Stimulated activated CD4-positive, alpha-beta T cell treated with anti-CD3 and anti-CD28 coated beads, TNF-alpha, amount 100 ng/mL, for 48 hours (primary cell): ENCODE data around the gene CDKAL1.
A peak's percentile ranks its signal among the peaks of the same experiment; 100 is the strongest.
"Not testable (repeated sequence)": the region's sequence is repeated elsewhere in the genome, so short reads cannot be mapped to it uniquely, and the experiment has no call there.

ENCODE experiments used
- DNase-seq, 3 donors: peaks; one replicate each; pipeline ENCODE4 v3.0.0-alpha.2; 2020; ENCODE audit warnings: low read depth in 3 of 3

The CDKAL1 gene

DNA sequence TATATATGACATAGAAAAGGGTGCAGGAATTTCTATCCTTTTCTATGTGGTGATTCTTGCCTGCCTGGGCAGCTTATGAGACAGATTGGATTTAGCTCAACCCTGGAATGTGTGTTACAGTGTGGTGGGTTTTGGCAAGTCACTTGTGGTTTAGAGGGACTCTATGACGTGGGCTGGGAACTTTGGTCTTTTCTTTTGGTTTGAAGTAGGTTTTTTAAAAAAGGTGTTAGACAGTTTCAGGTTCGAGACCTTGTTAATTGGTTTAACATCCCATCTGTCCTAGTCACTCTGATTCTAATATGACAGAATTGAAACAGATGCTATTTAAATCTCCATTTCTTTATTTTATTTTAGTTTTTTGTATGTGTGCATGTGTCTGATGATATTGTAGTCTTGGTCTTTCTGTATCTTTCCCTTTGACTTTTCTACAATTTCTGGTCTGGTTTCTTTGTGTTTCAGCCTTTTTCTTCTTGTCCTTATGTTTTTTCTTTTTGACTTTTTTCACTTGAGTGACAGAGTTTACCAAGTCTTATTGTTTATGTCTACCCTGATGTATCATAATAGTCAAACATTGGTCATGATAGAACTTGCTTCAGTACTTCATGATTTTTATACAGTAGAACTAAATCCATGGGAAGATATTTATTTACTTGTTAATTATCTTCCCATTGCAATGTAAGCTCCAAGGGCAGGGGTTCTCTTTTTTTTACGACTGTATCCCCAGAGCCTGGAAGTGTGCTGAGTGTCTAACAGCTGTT lies 174.3 kb downstream of the CDKAL1 start:
- peak in 1 of 3 donors; percentile 3 for DNase-seq

DNA sequence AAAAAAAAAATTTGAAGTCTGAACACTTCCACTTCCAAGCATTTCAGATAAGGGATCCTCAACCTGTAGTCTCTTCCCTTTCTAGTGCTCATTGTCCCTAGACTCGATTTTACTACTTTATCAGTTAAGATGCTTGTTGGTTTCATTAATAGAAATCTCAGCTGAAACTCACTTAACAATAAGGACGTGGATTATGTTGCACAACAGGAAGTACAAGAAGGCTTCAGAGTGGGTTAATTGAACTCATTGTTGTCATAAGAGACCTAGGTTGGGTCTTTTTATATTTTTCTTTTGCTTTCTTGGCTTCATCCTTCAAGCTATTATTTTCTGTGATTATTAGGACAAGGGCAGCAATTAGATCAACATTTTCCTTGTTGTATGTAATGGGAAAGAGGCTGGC lies 175.2 kb downstream of the CDKAL1 start:
- no peak for DNase-seq

DNA sequence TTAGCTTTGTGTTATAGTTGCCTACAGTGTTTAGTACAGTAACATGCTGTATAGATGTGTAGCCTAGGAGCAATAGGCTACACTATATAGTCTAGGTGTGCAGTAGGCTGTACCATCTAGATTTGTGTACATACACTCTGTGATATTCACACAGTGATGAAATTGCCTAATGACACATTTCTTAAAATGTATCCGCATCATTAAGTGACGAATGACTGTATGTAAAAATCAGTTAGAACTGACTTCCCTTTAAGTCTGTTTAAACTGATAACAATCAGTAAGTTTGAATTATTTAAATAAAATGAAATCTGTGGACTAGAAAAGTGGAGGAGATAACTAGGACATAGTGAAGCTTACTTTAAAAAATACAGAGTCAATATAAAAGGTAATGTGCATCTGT lies 176.1 kb downstream of the CDKAL1 start:
- no peak for DNase-seq

DNA sequence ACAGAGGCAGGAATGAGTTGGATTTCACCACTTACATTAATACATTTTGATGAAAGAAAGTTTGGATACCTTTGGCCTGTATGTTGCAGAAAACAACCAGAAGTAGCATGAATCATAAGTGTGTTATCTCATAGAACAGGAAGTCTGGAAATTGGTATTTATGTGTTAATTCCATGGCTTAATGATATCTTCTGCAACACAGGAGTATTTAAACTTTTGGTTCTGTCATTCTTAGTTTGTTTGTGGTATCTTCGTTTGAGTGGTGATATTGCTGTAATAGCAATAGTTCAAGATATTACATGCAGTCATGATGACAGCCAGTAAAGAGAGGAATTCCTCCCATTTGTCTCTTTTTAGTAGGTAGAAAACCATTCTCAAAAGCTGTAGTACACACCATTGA lies 177.3 kb downstream of the CDKAL1 start:
- no peak for DNase-seq

DNA sequence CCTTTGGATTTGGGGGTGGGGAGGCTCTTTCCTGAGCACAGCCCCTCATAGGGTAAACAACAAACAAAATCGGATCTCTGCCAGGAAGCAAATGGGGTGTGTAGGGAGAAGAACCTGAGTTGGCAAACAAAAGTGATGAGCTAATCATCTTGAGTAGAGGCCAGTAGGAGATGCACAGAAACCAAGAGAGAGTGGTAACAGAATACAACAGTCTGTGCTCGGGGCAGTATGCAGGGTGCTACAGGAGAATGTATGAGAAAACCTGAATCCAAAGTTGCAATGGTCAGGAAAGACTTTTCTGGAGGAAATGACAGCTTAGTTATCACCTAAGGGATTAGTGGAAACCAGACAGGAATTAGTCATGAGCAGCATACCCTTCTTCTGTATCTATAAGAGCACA lies 177.8 kb downstream of the CDKAL1 start:
- no peak for DNase-seq

DNA sequence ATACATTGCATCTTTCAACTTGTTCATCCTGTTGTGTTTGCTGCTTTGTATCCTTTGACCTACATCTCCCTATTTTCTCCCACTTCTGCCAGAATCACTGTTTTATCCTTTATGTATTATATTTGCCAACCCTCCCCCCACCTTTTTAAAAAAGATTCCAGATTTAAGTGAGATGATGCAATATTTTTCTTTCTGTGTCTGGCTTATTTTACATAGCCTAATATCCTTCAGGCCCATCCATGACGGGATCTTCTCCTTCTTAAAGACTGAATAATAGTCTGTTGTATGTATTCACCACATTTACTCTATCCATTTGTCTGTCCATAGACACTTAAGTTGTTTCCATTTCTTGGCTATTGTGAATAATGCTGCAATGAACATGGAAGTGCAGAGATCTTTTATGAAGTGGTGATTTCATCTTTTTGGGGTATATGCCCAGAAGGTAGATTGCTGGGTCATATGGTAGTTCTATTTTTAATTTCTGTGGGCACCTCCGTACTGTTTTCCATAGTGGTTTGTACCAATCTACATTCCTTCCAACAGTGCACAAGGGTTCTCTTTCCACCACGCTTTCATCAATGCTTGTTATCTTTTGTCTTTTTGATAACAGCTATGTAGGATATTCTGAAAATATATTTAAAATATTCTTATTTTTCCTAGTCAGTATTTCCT lies 181.0 kb downstream of the CDKAL1 start:
- DNase-seq = no peak

DNA sequence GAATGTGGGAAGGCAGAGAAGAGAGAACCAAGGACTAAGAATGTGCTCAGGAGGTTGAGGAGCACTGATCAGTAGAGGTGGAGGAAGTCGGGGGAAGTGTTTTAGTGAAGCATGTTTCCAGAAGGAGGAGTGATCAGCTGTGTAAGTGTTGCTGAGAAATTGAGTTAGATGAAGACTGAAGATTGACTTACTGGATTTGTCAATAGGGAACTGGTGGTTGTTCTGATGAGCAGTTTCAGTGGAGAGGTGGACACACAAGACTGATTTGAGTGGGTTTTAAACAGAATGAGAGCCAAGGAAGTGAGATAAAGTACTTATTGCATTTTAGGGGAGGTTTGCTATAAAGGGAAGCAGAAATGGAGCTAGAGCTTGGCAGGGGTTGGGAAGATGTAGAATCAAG lies 182.6 kb downstream of the CDKAL1 start:
- no peak for DNase-seq

DNA sequence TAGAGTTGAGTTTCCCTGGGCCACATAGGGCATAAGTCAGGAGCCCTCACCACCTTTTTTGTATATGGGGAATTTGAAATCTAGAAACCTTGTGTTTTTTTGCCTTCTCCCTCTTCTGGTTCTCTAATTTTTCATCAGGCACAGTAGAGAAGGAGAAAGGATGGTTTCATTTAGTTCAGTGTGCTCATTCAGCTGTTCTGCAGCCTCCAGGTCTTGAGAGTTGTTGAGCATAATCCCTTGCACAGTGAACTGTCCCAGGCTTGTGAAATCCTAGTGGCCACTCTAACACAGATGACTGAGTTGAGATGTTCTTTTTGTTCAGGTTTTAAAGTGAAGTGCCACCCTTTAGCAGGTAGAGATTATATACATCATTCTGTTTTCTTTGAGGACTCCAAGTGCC lies 183.5 kb downstream of the CDKAL1 start:
- no peak for DNase-seq

DNA sequence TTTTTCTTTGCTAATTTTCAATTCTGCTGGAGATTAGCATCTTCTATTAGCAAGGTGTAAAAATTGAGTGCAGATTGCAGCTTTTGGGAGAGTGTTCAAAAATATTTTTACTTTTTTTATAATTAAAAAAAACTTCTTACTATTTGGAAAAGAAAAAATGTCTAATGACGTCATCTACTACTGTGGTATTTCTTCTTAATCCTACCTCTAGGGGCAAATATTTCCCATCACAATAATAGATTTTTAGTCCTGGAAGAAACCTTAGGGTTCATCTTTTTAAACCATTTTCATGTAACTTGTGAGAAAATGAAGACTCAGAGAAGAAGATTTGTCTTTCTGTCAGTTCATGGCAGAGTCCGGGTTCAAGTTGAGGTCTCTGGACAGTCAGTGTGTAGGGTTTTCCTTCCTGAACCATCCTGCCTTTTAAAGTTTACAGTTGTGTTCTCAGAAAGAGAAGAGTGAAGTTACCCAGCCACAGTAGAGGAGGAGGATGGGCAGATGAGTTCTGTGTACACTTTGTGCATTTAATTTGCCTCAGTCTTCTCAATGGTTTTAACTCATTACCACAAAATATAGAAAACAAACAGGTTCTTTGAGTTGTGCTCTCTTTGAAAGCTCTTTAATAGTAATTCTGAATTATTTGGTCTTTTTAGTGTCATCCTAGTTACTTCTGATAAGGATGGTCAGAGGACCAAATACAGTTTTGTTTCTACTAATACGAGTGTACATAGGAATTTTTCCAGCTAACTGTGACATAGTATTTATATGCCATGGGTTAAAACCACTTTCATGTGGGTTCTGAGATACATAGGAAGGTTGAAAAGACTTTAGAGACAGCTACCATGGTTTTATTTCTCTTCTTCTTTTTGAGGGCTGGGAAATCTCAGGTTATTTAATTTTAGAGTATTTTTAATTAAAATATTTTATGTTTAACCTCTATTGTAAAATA lies 184.7 kb downstream of the CDKAL1 start:
- DNase-seq = no peak

DNA sequence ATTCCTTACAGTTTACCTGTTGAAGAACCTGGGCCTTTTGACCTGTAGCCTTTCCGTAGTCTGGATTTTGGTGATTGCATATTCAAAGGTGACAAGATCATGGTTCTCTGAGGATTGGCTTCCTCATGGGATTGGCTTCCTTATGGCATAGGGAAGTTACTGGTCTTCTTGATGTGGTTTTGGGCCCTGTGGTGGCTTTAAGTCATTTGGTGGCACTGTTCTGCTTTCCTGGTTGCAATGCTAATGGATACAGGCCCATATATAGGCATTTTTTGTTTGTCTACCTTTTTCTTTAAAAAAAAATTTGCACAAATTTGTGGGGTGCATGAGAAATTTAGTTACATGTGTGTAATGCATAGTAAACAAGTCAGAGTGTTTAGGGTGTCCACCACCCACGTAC lies 185.7 kb downstream of the CDKAL1 start:
- no peak for DNase-seq

DNA sequence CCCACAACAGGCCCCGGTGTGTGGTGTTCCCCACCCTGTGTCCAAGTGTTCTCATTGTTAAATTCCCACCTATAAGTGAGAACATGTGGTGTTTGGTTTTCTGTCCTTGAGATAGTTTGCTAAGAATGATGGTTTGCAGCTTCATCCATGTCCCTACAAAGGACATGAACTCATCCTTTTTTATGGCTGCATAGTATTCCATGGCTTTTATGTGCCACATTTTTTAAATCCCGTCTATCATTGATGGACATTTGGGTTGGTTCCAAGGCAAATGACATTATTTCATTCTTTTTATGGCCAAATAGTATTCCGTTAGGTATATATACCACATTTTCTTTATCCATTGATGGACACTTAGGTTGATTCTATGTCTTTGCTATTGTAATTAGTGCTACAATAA lies 186.9 kb downstream of the CDKAL1 start:
- DNase-seq = not testable (repeated sequence)

DNA sequence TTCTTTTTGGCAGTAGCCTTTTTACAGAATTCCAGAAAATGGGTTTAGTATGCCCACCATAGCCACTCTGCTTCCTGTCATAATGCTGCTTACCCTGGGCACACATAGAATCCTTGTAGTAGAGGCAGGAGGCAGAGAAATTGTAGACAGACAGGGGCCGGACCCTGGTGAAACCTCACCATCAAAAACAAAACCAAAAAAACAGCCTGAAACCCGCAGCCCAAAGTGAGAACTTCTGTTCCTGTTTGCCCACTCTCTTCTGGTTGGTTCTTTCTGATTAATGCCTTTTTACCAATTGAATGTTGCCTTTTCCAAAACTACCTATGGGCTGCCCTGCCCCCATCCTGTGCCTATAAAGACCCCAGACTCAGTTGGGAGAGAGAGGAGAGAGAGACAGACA lies 188.2 kb downstream of the CDKAL1 start:
- no peak for DNase-seq

DNA sequence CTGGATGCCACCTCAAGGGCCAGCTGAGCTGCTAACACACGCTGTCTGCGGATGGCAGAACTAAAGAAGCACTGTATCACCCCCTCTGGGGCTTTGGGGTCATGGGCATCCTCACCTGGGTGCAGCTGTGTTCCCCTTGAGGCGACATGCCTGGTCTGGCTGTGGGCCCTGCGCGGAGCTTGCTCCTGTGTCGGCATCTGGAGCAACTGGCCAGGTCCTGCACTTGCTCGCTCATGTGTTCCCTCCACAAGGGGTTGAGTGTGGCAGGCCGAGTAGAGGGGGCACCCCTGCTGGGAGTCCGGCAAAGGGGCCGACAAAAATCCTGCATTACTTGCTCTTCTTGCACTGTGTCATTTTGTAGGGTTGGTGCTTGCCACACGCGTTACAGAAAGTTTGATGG lies 189.0 kb downstream of the CDKAL1 start:
- DNase-seq = no peak

DNA sequence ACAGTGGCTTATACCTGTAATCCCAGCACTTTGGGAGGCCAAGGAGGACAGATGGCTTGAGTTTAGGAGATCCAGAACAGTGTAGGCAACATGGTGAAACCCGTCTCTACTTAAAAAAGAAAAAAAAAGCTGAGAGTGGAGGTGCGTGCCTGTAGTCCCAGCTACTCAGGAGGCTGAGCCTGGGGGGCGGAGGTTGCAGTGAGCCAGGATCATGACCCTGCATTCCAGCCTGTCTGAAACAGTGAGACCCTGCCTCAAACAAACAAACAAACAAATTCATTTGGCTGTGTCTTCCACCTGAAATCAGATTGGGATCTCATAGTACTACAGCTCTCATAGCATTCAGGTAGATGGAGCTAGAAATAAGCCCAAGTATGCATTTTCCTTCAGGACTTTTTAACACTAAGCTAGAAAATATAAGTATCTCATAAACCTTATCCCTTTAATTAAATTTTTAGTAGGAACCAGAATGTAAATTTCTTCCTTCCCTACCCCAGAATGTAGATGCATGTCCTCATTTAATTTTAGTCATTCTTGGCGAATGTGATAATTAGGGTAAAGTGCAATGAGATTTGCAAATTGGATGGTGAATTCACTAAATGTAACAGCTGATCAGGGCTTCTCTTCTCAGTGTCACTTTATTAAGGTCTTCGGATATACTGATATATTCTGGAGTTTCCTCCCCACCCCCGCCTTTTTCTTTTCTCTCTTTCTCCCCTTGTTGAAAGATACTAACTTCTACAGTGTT lies 190.4 kb downstream of the CDKAL1 start:
- DNase-seq = no peak

DNA sequence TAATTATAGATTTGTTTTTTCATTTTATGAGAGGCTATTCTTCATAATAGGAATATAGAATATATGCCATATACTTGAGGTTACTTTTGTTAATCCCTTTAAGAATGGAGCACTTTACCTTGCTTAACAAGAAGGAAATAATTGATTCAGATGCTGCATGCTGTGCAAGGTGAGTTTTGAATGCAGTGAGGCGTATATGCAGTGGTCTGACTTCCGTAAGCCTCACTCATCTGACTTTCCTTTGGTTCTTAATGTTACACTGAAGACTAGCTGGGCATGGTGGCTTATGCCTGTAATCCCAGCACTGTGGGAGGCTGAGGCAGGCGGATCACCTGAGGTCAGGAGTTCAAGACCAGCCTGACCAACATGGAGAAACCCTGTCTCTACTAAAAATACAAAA lies 191.0 kb downstream of the CDKAL1 start:
- DNase-seq = not testable (repeated sequence)

DNA sequence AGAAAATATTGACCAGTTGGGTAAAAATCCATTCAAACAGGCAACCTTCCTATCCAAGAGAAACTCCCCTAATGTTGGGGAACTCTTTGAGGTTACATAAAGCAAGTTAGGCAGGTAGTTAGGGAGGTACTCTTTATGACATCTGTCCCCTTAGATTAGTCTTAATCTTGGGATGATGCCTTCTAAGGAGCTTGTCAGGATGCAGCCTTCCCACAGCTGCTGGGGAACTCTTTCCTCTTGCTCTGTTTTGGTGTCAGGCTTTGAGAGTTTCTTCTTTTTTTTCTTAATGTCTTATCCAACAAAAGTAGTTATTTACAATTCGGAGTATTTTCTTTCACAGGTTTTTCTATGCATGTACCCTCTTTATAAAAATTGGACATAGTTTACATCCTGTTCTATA lies 194.8 kb downstream of the CDKAL1 start:
- no peak for DNase-seq

DNA sequence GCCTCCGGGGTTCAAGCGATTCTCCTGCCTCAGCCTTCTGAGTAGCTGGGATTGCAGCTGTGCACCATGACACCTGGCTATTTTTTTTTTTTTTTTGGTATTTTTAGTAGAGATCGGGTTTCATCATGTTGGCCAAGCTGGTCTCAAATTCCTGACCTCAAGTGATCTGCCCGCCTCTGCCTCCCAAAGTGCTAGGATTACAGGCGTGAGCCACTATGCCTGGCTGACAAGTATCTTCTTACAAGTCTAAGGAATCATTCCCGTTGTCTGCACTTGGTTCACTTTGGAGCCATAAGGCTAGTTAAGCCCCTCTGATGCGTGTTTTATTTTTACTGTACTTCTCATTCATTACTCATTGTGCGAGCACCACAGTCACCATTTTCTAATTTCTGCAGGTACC lies 198.1 kb downstream of the CDKAL1 start:
- DNase-seq = not testable (repeated sequence)

DNA sequence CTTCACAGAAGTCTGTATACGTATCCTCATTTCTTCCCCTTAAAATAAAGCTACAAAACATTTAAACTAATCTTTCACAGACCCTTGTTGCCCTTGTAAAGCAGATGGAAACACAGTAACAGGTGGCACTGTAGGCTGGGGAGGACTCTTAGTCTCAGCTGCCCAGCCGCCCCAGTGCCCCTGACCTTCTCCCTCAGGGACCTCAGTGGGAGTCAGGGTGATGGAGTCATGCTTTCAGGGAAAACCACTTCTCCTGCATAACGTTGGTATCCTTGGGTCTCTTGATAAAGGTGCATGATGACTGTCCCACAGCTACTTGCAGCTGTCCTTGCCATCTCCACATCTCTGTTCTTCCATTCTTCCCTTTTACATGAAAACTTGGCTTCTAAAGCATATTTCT lies 198.6 kb downstream of the CDKAL1 start:
- no peak for DNase-seq

DNA sequence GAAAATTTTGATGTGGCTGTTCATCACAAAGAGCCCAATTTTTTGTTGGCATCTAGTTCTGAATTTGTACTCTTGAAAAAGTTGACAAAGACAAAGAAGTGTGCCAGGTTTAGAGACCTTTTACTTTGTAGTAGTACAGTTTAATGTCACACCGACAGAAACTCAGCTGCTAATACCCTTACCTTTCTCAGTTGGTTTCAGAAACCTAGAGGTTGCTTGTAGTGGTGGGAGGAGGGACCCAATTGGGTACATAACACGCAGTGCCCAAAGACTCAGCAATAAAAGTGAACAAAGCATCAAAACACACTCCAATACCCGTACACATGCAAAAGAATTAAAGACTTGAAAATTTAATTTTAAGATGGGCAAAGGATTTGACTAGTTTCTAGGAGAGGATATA lies 203.7 kb downstream of the CDKAL1 start:
- no peak for DNase-seq

DNA sequence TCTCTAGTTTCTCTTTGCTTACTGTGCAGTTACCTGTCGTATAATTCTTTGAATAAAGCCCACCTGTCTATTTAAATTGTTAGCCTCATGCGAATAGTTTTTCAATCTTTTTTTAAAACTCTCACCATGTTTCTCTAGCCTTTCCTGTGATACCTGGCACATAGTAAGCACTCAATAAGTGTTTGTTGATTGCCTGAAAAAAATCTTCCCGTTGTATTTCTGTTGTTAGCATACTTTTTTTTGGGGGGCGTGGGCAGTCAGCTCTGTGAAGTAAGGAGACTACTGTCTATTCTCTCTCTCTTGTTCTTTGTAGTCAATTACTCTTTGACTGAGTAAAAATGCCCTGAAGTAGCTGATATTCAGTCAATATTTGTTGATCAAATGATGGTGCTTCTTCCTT lies 205.8 kb downstream of the CDKAL1 start:
- no peak for DNase-seq

DNA sequence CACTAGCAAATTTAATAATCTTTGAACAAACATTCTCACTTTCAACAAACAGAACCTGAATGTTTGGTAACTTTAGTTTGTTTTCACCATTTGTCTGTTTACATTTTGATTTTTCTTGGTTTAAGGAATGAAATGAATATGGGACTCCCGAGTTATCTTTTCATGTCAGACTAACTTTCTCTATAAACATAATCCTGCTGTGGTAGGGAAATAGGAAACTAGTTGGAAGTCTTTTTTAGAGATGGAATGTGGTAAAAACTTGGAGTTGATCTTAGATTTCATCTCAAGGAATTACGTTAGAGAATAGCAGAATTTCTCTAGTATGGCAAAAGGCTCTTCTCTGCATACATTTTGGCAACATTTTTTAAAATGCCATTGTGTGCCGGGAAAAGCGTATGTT lies 206.5 kb downstream of the CDKAL1 start:
- no peak for DNase-seq

DNA sequence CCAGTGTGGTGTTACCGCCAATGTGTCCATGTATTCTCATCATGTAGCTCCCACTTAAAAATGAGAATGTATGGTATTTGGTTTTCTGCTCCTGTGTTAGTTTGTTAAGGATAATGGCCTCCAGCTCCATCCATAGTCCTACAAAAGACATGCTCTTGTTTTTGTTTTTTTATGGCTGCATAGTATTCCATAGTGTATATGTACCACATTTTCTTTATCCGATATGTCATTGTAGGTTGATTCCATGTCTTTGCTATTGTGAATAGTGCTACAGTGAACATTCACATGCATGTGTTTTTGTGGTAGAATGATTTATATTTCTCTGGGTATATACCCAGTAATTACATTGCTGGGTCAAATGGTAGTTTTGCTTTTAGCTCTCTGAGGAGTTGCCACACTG lies 207.2 kb downstream of the CDKAL1 start:
- no peak for DNase-seq
